ENCODE data around the gene ATOH8.

ATOH8 gene

GRCh38 chr2:85725451-85725850, 28.3 kb upstream of the ATOH8 start:
- in situ Hi-C loops (cut with HindIII; ENCODE audit: low pct_ligation_motif_present, low sequenced_read_pairs) = no loop called here
- H3K4me3 ChIP-seq (ENCODE audit: low read depth, low read length) = no peak overlapping the region
- no peak for TF ChIP-seq CTCF (IDR thresholded peaks at IDR 0.05; ENCODE audit: low read depth, low read length, missing control alignments)
- H3K36me3 ChIP-seq (replicated peaks) = no peaks in the 10 kb centered on the region
- no peaks in the 10 kb centered on the region for H3K27me3 ChIP-seq (replicated peaks)
- no peak for DNase-seq
- H3K27ac ChIP-seq = no peak overlapping the region

GRCh38 chr2:85727798-85728197, 26.0 kb upstream of the ATOH8 start:
- Histone ChIP-seq H3K27me3 (replicated peaks) (no peaks in the 10 kb centered on the region), H3K4me3 (ENCODE audit: low read depth, low read length) (no peak overlapping the region), H3K27ac (no peak overlapping the region), H3K36me3 (replicated peaks) (no peaks in the 10 kb centered on the region)
- in situ Hi-C loops (cut with HindIII; ENCODE audit: low pct_ligation_motif_present, low sequenced_read_pairs) = no loop called here
- no peak for TF ChIP-seq CTCF (IDR thresholded peaks at IDR 0.05; ENCODE audit: low read depth, low read length, missing control alignments)
- DNase-seq = no peak

- in situ Hi-C loops (cut with HindIII; ENCODE audit: low pct_ligation_motif_present, low sequenced_read_pairs) = no loop called here
- H3K36me3 ChIP-seq (replicated peaks) = no peaks in the 10 kb centered on the region
- no peaks in the 10 kb centered on the region for H3K27me3 ChIP-seq (replicated peaks)
- DNase-seq = no peak
- H3K4me3 ChIP-seq (ENCODE audit: low read depth, low read length) = no peak overlapping the region
- TF ChIP-seq CTCF (IDR thresholded peaks at IDR 0.05; ENCODE audit: low read depth, low read length, missing control alignments) = no peak
- no peak overlapping the region for H3K27ac ChIP-seq
These were observed 25.4 kb upstream of the ATOH8 start for GRCh38 chr2:85728342-85728741.

- Histone ChIP-seq H3K36me3 (replicated peaks) (no peaks in the 10 kb centered on the region), H3K4me3 (ENCODE audit: low read depth, low read length) (no peak overlapping the region), H3K27me3 (replicated peaks) (no peaks in the 10 kb centered on the region), H3K27ac (no peak overlapping the region)
- TF ChIP-seq CTCF (IDR thresholded peaks at IDR 0.05; ENCODE audit: low read depth, low read length, missing control alignments) = peak; percentile 99
- peak; percentile 69 for DNase-seq
- in situ Hi-C loops (cut with HindIII; ENCODE audit: low pct_ligation_motif_present, low sequenced_read_pairs) = no loop called here
These were observed 24.6 kb upstream of the ATOH8 start for GRCh38 chr2:85728883-85729824.

GRCh38 chr2:85729825-85730510, 23.8 kb upstream of the ATOH8 start:
- Histone ChIP-seq H3K27me3 (replicated peaks) (no peaks in the 10 kb centered on the region), H3K4me3 (ENCODE audit: low read depth, low read length) (no peak overlapping the region), H3K36me3 (replicated peaks) (no peaks in the 10 kb centered on the region), H3K27ac (no peak overlapping the region)
- DNase-seq = no peak
- in situ Hi-C loops (cut with HindIII; ENCODE audit: low pct_ligation_motif_present, low sequenced_read_pairs) = no loop called here
- TF ChIP-seq CTCF (IDR thresholded peaks at IDR 0.05; ENCODE audit: low read depth, low read length, missing control alignments) = no peak
